Measurements from ENCODE around the gene LENG1. TPM values are rescaled to one million over a fixed set of nuclear protein-coding genes. Genes with fewer than 3 reads are reported as not detected.
A peak's percentile ranks its signal among the peaks of the same experiment; 100 is the strongest.

The LENG1 gene
- total and polyA plus RNA-seq, 2 donors (not counting 3 experiments of a cell fraction or from before 2014, with no cell fraction given): 3.0 to 5.0 TPM

DNA sequence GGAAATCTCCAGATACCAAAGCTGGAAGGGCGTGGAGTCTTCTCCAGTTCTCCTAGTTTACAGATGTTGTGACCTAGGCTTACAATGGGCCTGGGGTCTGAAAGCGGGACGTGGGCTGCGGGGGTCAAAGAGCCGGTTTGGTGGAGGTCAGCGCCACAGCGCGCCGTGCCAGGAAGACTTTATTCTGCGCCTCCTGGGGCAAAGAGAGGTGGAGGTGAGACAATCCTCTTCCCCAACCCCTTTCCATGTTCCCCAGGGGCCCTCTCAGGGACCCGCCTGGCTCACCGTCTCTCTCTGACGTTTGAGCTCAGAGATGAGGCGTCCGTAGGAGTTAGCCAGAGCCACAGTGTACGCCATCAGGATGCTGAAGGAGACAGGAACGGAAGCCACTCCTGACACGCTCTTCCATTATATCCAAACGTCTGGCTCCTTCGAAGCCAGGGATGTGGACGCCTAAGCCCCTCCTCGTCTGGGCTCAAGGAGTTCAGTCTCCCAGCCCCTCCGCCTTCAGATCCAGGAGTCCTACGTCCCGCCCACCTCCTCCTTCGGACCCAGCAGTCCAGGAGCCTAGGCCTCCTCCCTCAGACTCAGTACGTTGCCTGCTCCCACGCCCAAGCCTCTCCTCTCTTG is 776 bp upstream of the LENG1 start:
- H3K36me3 ChIP-seq (ENCODE audit: control insufficient read depth in 2 of 2, extremely low read depth in 1 of 2, insufficient read depth in 2 of 2, low read length in 2 of 2): peaks cover 4 to 17% of the 10 kb centered on the region in 2 experiments
- intact Hi-C loops (cut with micrococcal nuclease) (loop anchor here (5.0 kb wide), 2 partner anchors 42 to 297 kb away; partner anchors contain the start of gene RPS9), dilution Hi-C loops (cut with MboI; ENCODE audit: extremely low pct_ligation_motif_present, low sequenced_read_pairs) (no loop called here)
- BruUV-seq (replicated peaks): TSS peak; percentile 76
- peak overlapping the region; percentile 71 for H3K27ac ChIP-seq (ENCODE audit: insufficient read depth, low read depth, low read length)
- H2AFZ ChIP-seq (ENCODE audit: low read depth, low read length): peak overlapping the region; percentile 73
- H3K9ac ChIP-seq (replicated peaks; ENCODE audit: extremely low read depth, insufficient read depth, low read length): peak overlapping the region; percentile 81
- H3K27me3 ChIP-seq (ENCODE audit: control insufficient read depth in 2 of 2, insufficient read depth in 2 of 2, low read length in 2 of 2): peaks cover 0 to 8% of the 10 kb centered on the region in 2 experiments
- peaks cover 4% of the 10 kb centered on the region for H3K79me2 ChIP-seq (ENCODE audit: control insufficient read depth, insufficient read depth, low read length)
- H4K20me1 ChIP-seq (replicated peaks; ENCODE audit: control insufficient read depth, extremely low read depth, insufficient read depth, low read length): no peaks in the 10 kb centered on the region
- no peaks in the 10 kb centered on the region for H3K9me1 ChIP-seq (replicated peaks; ENCODE audit: control insufficient read depth, extremely low read depth, insufficient read depth, low read length)
- TF ChIP-seq, protein P1, sequence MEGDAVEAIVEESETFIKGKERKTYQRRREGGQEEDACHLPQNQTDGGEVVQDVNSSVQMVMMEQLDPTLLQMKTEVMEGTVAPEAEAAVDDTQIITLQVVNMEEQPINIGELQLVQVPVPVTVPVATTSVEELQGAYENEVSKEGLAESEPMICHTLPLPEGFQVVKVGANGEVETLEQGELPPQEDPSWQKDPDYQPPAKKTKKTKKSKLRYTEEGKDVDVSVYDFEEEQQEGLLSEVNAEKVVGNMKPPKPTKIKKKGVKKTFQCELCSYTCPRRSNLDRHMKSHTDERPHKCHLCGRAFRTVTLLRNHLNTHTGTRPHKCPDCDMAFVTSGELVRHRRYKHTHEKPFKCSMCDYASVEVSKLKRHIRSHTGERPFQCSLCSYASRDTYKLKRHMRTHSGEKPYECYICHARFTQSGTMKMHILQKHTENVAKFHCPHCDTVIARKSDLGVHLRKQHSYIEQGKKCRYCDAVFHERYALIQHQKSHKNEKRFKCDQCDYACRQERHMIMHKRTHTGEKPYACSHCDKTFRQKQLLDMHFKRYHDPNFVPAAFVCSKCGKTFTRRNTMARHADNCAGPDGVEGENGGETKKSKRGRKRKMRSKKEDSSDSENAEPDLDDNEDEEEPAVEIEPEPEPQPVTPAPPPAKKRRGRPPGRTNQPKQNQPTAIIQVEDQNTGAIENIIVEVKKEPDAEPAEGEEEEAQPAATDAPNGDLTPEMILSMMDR (IDR thresholded peaks at IDR 0.05; ENCODE audit: extremely low read depth in 1 of 2, insufficient read depth in 1 of 2, low read depth in 1 of 2, low read length in 2 of 2): no peak
- no peak for TF ChIP-seq POLR2AphosphoS5 (IDR thresholded peaks at IDR 0.05; ENCODE audit: insufficient read depth, low read depth, low read length)
- no peak for TF ChIP-seq MYC (IDR thresholded peaks at IDR 0.05; ENCODE audit: low read depth, low read length)
- TF ChIP-seq EZH2 (IDR thresholded peaks at IDR 0.05; ENCODE audit: borderline replicate concordance, low read depth, low read length, severe bottlenecking): no peak
- TF ChIP-seq GATA2 (IDR thresholded peaks at IDR 0.05; ENCODE audit: insufficient read depth, insufficient read length, low read depth, low read length): no peak
- TF ChIP-seq, protein P2, sequence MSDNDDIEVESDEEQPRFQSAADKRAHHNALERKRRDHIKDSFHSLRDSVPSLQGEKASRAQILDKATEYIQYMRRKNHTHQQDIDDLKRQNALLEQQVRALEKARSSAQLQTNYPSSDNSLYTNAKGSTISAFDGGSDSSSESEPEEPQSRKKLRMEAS (IDR thresholded peaks at IDR 0.05; ENCODE audit: insufficient read depth, insufficient read length): no peak
- TF ChIP-seq FOS (IDR thresholded peaks at IDR 0.05; ENCODE audit: borderline replicate concordance, insufficient read depth, low read length): no peak
- no peak for TF ChIP-seq JUN (IDR thresholded peaks at IDR 0.05; ENCODE audit: borderline replicate concordance, insufficient read depth, insufficient read length, low read depth)
- TF ChIP-seq POLR2A (IDR thresholded peaks at IDR 0.05; ENCODE audit: low read depth, low read length): no peak
- H3K4me1 ChIP-seq (ENCODE audit: control insufficient read depth, extremely low read depth, insufficient read depth, low read length): peaks cover 18% of the 10 kb centered on the region
- peak overlapping the region; percentile 67 for H3K4me2 ChIP-seq (ENCODE audit: insufficient read depth, low read length)
- FAIRE-seq (no peak), DNase-seq (ENCODE audit: low read depth, low spot score) (peak; percentile 26)
- H3K9me3 ChIP-seq (replicated peaks; ENCODE audit: control insufficient read depth, insufficient read depth, low read length): no peaks in the 10 kb centered on the region
- peak overlapping the region; percentile 39 to 56 (median 54) for H3K4me3 ChIP-seq (replicated peaks in 1 of 3; ENCODE audit: insufficient read depth in 1 of 3, low read depth in 1 of 3, low read length in 3 of 3)
- CTCF ChIA-PET: interaction anchor here (0.8 to 1.8 kb wide), 9 partner anchors 10 to 1474 kb away, joined by 3 to 8 read pairs (median 4); partner anchors contain the start of genes CNOT3, MBOAT7, TMC4 and TSEN34
- POLR2A ChIA-PET: interaction anchor here (1.6 kb wide), 1 partner anchor 29 kb away, joined by 4 read pairs; the partner anchor contains the start of gene MBOAT7
